Fibroblast of skin of left biceps (primary cell): ENCODE data around the gene LGR6.
A peak's percentile ranks its signal among the peaks of the same experiment; 100 is the strongest.
"Not testable (repeated sequence)": the region's sequence is repeated elsewhere in the genome, so short reads cannot be mapped to it uniquely, and the experiment has no call there.

Experiments used
- DNase-seq, 2 experiments: peaks; one replicate each; pipeline ENCODE4 v3.0.0-alpha.2; 2013; ENCODE audit warnings: low read depth in 2 of 2

Gene LGR6, protein sequence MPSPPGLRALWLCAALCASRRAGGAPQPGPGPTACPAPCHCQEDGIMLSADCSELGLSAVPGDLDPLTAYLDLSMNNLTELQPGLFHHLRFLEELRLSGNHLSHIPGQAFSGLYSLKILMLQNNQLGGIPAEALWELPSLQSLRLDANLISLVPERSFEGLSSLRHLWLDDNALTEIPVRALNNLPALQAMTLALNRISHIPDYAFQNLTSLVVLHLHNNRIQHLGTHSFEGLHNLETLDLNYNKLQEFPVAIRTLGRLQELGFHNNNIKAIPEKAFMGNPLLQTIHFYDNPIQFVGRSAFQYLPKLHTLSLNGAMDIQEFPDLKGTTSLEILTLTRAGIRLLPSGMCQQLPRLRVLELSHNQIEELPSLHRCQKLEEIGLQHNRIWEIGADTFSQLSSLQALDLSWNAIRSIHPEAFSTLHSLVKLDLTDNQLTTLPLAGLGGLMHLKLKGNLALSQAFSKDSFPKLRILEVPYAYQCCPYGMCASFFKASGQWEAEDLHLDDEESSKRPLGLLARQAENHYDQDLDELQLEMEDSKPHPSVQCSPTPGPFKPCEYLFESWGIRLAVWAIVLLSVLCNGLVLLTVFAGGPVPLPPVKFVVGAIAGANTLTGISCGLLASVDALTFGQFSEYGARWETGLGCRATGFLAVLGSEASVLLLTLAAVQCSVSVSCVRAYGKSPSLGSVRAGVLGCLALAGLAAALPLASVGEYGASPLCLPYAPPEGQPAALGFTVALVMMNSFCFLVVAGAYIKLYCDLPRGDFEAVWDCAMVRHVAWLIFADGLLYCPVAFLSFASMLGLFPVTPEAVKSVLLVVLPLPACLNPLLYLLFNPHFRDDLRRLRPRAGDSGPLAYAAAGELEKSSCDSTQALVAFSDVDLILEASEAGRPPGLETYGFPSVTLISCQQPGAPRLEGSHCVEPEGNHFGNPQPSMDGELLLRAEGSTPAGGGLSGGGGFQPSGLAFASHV

DNA sequence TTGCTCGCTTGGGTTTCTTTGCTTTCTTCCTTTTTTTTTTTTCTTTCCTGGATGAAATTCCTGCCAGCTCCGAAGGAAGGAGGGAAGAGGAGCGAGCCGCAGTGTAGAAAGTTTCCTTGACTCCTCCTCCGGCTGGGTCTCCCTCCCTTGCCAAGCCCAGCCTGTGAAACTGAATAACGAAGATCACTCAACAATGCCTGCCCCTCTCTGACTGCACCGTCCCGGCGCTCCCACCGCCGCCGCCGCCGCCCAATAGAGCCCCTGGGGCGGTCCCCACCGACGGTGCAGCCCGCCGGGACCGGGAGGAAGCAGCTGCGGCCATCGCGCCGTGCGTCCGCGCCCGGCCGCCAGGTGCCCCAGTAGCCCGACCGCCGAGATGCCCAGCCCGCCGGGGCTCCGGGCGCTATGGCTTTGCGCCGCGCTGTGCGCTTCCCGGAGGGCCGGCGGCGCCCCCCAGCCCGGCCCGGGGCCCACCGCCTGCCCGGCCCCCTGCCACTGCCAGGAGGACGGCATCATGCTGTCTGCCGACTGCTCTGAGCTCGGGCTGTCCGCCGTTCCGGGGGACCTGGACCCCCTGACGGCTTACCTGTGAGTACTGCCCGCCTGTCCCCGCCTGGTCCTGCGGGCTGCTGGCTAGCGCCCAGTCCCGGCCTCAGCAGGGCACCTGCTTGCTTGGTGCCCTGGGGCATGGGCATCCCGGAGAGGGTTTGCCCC, at the start of gene LGR6:
Gene LGR6, plus strand, starts transcription at position 186 of the 714 bp plus-strand sequence. Its CDS starts 191 bp downstream, at position 377.
- no peak for DNase-seq

DNA sequence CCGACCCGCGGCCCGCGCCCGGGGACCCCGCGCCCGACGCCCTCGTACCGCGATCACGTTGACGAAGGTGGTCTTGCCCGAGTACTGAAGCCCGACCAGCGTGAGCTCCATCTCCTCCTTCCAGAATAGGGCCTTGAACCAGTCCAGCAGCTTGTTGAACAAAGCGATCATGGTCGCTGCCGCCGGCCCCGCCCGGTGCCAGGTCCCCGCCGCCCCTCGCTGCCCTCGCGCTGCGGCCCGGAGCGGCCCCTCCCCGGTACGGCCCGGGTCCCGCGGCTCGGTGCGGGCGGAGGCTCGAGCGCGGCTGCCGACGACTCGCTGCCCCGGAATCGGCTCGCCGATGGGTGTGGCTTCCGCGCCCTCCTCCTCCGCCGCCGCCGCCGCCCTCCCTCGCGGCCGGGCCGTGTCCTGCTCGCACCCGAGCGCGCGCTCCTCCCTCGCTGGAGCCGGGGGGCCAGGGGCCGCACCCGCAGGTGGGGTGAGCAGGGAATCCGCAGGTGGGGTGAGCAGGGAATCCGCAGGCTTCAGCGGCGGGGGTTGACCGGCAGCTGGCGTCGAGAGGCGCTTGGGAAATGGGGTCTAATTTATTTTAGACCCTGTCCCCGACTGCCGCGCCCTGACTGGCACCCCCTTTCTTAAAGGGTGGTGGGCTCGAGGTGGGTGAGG, 49.1 kb upstream of the LGR6 start, which contains the start of gene ARL8A:
Gene ARL8A, minus strand, starts transcription at position 336 of the 666 bp plus-strand sequence. Its CDS starts 165 bp downstream, at position 171.
- DNase-seq = no peak

DNA sequence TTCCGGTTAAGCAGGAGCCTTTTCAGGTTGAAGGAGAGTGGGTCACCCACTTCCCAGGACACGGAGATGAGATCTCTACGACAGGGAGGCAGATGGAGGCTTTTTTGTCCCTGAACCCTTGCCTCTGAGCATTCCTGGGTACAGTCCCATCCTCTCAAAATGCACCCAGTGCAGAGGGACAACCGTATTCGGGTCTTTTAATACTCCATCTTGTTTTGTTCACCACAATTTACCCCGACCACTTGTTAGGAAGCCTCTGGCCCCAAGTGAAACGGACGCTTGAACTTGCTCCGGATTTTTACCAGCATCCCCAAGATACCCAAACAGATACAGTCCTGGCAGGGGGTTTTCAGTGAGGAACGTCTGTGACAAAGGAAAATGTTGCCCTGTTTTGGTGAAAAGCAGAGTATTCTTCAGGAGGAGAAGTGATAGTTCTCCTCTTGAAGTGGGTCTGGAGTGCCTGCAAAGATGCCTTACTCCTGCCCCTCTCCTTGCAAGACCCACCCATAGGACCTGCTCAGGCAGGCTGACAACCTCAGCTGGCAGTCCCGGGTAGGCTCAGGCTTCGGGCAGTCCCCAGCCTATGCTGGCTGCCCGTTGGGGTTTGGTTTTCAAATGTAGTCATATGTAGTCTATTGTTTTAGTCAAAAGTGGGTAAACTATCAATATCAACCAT, 48.4 kb upstream of the LGR6 start:
- DNase-seq = no peak

DNA sequence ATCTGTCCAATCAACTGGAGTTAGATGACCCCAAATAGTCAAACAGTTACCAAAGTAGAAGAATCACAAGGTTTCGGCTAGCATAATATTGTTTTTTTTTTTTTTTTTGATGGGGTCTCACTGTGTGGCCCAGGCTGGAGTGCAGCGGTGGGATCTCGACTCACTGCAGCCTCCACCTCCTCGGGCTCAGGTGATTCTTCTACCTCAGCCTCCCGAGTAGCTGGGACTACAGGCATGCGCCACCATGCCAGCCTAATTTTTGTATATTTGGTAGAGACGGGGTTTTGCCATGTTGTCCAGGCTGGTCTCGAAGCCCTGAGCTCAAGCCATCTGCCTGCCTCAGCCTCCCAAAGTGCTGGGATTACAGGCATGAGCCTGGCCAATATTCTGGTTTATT, 47.9 kb upstream of the LGR6 start:
- DNase-seq = not testable (repeated sequence)

DNA sequence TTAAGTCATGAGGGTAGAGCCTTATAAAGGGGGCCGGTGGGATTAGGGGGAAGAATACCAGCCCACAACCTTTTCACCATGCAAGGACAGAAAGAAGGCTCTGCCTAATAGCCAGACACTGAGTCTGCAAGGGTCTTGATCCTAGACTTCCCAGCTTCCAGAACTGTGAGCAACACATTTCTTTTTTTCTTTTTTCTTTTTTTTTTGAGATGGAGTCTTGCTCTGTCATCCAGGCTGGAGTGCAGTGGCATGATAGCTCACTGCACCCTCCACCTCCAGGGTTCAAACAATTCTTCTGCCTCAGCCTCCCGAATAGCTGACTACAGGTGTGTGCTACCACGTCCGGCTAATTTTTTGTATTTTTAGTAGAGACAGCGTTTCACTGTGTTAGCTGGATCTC, 47.3 kb upstream of the LGR6 start:
- DNase-seq = no peak

DNA sequence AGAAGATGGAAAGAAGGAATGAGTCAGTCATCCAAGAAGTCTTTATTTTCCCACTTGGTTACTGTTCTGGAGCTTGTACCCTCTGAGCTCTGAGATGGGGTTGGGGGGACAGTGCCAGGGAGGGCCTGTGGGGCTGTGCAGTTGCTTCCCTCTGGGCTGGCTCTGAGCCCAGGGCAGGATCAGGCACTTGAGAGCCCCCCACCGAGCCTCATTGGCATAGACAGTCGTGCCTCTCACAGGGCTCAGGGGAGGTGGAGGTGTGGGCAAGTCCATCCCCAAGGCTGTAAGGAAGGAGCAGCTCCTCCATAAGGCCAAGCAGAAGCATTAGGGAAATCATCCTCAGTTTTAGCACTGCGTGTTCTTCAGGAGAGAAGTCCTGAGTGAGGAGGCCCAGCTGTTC, 46.6 kb upstream of the LGR6 start:
- DNase-seq = no peak

DNA sequence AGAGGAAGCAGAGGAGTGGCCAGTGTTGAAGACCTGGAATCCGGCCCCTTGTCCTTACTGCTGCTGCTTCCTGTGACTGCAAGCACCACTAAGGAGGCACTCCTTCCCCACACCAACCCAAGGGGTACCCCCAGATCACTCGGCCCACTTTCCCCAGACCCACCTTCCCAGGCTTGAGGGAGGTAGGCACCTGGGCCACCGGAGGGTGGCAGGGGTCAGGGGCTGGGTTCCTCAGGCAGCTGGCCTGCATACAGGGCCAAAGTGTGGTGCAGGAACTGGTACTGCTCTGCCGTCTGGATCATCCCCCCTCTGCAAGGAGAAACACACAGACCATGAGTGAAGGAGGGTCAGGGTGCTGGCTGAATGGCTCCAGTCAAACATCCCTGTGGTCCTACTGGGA, 45.2 kb upstream of the LGR6 start:
- DNase-seq = no peak

DNA sequence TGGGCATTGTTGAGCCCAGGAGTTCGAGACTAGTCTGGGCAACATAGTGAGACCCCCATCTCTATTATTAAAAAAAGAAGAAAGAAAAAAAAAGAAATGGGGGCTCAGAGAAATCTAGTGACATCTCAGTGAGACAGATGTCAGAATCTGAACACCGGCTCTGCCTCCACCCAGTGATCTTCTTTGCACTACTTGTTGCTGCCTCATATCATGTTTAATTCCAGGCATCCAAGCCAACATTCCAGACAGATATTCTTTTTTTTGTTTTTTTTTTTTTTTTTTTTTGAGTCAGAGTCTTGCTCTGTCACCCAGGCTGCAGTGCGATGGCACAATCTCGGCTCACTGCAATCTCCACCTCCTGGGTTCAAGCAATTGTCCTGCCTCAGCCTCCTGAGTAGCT, 44.0 kb upstream of the LGR6 start:
- DNase-seq = no peak

DNA sequence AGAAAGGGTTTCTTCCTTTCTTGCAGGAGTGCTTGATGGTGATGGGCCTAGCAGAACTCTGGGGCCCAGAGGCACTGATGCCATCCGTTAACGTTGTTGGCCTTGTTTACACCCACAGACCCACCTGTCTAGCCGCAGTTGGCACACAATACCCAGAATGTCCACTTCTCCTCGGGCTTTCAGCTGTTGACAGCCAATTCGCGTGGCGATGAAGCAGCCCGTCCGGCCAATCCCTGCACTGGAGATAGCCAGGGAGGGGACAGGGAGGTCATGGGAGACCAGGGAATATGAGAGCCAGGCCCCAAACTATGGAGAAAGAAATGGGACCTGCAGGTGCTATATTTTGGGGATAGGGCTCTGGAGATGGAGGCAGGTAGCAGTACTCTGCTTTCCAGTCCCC, 43.4 kb upstream of the LGR6 start:
- DNase-seq = no peak

DNA sequence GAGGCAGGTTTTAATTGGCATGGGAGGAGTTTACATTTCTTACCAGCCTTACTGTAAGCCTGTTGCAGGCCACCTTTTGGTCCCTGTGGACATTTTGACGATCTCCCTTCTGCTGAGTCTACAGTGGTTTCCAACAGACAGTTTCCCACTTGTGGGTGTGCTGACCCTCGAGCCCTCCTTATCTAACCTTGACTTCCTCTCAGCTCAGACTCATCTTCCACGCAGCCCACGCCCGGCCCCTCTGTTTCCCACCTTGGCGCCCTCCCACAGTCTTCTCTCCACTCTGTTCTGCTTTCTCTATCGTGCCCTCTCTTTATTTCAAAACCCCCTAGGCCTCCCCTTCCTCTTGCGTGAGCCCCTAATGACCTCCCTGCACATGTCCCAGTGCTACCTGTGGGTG, 43.0 kb upstream of the LGR6 start:
- no peak for DNase-seq

DNA sequence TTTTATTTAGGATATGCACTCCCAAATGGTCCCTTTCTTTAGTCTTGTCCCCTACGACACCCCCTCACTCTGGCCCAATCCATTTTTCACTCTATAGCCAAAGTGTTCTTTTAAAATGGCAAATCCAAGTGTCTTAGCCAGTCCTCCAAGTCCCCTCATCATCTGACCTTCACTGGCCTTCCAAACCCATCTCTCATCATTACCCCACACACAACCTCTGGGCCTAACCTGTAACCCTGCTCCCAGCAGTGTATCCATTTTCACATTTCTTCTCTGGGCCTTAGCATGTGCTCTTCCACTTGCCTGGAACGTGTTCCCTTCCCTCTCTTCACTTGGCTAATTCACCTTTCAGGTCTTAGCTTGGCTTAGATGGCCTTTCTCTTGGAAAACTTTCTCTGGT, 42.6 kb upstream of the LGR6 start:
- no peak for DNase-seq

DNA sequence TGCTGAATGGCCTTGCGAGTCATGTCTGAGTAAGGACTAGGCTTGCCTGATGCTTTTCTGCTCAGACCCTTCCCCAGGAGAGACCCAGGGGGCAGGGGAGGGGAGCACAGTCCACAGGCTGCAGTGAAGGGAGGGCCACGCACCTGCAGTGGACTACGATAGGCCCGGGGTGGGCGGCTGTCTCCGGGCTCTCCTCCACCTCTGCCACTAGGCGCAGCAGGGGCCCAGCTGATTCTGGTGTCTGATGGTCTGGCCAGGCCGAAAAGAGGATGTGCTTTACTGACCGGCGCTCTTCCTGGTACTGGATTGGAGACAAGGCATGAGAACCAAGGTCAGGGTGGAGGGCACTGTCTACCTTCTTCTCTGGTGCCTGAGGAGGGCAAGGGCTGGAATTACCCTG, 41.2 kb upstream of the LGR6 start:
- DNase-seq = no peak

DNA sequence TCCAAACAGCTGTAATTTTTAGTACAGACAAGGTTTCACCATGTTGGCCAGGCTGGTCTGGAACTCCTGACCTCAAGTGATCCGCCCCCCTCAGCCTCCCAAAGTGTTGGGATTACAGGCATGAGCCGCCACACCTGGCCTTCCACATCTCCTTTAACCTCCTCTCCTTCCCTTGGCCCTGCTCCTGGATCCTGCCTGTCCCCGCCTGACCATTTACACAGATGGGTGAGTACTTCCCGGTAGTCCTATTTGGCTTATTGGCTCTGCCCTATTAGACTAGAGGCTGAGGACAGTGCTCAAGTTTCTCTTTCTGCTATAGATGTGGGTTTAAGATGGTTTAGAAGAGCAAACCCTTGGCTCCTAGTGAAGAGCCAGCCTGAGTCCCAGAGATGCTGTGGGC, 40.3 kb upstream of the LGR6 start:
- no peak for DNase-seq

DNA sequence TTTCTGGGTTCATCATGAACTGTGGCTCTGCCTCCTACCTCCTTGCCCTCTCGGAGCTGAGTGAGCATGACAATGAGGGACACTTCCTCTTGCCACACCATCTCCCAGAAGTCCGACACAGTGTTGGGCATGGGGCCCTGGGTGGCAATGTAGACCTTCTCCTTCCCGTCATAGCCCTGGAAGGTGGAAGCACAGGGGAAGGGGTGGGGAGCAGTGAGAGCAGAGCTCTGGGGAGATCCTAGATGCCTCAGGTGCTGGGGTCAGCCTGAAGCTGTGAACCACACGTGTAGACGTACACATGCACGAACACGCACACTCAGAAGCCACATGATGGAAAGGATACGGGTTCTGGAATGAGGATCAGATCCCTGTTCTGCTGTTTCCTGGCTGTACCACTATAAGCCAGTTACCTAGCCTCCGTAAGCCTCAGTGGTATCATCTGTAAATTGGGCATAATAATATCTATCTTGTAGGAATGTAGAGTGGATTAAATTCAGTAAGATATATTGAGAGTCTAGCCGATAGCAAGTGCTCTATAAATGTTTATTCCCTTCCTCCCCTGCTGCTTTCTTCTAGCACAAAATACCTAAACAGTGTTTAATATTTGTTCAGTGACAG, 39.3 kb upstream of the LGR6 start:
- no peak for DNase-seq

DNA sequence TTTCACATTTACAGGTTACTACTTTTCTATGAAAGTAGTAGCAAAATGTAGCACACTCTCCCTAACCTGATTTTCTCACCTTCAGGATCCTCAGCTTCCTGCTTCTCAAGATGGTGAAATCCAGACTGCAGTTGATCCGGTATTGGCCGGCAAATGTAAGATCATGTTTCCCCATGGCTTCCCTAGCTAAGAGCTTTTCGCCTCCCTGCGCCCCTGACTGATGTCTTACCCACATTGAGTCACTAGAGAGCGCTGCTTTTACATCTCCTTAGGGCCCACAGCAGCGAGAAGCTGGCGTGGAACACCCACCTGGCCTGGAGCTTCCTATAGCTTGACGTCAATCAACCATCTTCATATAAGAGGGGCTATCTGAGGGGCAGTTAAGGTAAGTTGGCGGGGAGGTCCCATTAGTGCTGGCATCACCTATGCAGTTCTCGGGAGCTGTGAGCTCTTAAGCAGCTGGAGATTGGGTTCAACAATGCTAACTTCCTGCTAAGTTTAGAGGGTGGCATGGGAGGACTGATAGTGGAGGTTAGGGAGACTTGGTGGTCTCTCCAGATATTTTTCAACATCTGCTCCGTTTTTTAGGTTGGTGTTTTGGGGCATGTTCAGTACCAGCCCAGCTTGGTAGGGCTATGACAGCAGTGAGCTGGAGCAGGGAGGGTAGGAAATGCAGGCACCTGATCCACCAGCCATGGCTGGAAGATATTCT, 38.7 kb upstream of the LGR6 start:
- DNase-seq = peak in 1 of 2 experiments; percentile 23

DNA sequence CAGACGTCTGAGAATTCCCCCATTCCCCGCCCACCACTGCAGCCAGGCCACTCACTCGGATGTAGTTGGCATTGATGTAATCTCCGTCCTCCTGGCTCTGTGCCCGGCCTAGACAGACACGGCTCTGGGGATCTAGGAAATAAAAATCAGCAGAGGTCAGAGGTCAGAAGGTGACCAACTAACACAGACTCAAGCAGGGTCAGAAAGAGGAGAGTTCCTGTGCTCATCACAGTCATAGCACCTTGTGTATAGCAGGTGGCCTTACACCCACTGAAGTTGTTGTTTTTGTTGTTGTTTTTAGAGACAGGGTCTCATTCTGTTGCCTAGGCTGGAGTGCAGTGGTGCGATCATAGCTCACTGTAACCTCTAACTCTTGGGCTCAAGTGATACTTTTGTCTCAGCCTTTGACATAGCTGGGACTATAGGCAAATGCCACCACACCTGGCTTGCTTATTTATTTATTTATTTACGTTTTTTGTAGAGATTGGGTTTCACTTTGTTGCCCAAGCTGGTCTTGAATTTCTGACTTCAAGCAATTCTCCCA, 38.0 kb upstream of the LGR6 start:
- DNase-seq = no peak

DNA sequence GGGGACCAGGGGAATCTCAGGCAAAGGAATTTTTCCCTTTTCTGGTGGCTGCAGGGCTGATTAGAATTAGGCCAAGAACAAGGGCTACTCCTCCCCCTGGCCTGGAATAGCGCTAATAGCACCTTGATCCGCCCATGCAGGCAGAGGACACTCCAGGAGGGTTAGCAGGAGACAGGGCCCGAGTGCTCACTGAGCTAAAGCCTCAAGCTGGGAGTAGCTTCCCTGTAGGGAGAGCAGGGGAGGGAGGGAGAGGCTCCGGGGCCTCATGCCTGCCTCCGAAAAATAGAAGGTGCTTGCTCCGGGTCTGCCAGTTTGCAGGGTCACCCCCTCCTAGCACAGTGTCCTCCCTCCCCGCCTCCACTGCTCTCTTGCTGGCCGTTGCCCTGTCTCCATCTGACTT, 37.0 kb upstream of the LGR6 start:
- DNase-seq = no peak

DNA sequence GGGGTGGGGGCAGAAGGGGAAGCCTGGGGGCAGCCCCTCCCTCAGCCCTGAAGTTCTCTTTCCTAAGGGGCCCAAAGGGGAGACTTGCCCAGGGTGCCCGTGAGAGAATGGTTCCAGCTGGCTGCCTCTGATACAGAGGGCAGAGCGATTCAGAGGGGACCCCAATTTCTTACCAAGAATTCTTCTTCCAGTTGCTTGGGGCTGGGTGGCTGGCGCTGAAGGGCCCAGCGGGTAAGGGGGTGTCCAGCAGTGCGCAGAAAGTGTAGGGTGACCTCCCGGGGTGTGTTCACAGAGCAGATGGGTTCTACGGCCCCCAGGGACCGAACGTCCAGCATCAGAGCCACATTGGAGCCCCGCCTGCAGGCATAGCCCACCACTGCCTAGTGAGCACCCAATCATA, 35.7 kb upstream of the LGR6 start:
- no peak for DNase-seq

DNA sequence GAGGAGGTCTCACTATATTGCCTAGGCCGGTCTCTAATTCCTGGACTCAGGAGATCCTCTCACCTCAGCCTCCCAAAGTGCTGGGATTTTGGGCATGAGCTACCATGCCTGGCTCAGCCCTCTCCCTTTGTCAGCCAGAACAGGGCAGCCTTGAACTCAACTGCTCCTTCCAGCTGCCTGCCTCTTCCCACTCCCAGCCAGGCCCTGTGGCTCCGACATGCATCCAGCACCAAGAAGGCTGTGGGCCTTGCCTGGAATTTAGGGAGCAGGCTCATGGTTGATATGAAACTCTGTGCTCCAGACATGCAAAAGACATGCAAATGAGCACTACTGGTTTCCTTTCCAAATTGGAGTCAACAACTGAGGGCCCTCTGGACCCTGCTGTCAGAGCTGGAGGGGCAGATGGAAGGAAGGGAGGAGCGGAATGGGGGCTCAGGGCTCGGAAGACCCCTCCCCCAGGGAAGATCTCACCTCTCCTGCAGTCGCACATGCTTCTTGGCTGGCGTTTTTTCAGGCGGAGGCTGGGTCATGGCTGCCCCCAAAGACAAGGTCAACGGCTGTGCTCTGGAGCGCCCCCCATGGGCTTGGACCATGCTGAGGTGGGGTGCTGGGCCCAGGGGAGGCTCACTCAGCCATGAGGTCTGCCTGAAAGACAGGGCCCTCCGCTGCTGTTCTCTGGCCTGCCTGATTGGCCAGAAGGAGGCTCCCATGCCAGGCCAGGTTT, 34.6 kb upstream of the LGR6 start:
- DNase-seq = no peak
